Tongue (tissue), 2 donors: ENCODE data around the gene GPNMB. TPM values are rescaled to one million over a fixed set of nuclear protein-coding genes. Genes with fewer than 3 reads are reported as not detected.

ENCODE experiments used
- DNase-seq: peaks from one replicate; pipeline ENCODE4 v3.0.0-alpha.2; 2015
- total RNA-seq: library from RNA; depleted of rRNA; stranded (reverse); fragments of >200 nt; gene quantifications from one replicate; pipeline ENCODE4 v1.2.3, GENCODE V29; 2014

GPNMB gene
- total RNA-seq, 1 donor from 2014 or later: 120 TPM

GRCh38 chr7:23273141-23273599 lies 26.6 kb downstream of the GPNMB start:
- DNase-seq: peak; percentile 90

DNA sequence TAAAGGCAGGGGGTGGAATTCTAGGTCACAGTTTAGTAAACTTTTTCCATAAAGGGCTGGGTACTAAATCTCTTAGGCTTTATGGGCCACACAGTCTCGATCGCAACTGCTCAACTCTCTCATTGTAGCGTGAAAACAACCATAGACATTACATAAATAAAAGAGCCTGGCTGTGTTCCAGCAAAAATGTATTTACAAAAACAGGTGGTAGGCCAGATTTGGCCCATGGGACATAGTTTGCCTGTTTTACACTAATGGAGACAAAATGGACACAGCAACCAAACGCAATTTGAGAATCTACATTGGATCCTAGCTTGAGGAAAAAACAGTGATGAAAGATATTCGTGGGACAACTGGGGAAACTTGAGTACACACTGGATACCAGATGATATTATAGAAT lies 29.3 kb downstream of the GPNMB start:
- peak; percentile 92 for DNase-seq

DNA sequence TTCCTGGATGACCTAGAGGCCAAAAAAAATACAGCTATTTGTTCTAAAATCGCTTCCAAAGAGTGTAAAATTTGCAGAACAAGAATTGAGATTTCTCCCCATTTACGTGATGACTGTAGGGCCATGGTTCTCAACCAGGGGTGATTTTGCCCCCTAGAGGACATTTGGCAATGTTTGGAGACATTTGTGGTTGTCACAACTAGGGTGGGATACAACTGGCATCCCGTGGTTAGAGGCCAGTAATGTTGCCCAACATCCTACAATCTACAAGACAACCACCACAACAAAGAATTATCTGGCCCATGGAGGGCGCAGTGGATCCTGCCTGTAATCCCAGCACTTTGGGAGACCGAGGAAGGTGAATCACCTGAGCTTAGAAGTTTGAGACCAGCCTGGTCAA lies 29.8 kb downstream of the GPNMB start:
- DNase-seq: peak; percentile 56

DNA sequence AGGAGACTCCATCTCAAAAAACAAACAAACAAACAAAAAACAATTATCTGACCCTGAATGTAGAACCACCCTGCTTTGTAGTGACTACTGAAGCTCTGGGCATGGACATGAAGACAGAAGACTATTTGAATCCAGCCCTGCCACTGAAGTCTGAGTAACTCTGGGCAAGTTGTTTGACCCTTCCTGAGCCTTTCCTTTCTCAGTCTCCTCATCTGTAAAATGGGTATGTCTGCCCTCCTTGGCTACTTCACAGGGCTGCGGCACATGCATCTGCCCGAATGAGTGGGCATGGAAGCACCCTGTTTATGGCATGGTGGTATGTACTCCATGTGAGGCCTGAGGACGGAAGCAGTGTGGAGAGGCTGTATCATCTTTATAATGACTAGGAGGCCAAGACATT lies 30.4 kb downstream of the GPNMB start:
- no peak for DNase-seq

- peak; percentile 89 for DNase-seq
These were observed 30.9 kb downstream of the GPNMB start for GRCh38 chr7:23277359-23277989.

GRCh38 chr7:23279819-23280525 lies 33.4 kb downstream of the GPNMB start:
- DNase-seq: no peak

GRCh38 chr7:23283086-23283485 lies 36.5 kb downstream of the GPNMB start:
- no peak for DNase-seq

DNA sequence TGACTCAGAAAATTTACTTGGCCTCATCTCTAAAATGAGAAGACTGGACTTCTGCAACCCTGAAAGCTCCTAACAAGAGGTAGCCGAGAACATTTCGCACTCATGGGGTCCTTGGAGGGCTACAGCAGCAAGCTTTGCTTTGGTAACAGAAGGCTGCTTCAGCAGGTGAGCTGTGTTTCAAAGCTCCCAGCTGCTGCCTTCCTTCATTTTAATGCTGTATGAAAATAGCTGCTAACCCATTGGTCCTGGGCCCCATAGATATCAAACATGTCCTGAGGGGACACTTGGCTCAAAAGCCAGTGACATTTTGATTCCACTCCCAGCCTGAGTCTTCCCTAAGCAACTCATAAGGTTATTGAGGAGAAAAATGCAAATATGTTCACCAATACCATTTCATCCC lies 38.3 kb downstream of the GPNMB start:
- DNase-seq: peak; percentile 78

DNA sequence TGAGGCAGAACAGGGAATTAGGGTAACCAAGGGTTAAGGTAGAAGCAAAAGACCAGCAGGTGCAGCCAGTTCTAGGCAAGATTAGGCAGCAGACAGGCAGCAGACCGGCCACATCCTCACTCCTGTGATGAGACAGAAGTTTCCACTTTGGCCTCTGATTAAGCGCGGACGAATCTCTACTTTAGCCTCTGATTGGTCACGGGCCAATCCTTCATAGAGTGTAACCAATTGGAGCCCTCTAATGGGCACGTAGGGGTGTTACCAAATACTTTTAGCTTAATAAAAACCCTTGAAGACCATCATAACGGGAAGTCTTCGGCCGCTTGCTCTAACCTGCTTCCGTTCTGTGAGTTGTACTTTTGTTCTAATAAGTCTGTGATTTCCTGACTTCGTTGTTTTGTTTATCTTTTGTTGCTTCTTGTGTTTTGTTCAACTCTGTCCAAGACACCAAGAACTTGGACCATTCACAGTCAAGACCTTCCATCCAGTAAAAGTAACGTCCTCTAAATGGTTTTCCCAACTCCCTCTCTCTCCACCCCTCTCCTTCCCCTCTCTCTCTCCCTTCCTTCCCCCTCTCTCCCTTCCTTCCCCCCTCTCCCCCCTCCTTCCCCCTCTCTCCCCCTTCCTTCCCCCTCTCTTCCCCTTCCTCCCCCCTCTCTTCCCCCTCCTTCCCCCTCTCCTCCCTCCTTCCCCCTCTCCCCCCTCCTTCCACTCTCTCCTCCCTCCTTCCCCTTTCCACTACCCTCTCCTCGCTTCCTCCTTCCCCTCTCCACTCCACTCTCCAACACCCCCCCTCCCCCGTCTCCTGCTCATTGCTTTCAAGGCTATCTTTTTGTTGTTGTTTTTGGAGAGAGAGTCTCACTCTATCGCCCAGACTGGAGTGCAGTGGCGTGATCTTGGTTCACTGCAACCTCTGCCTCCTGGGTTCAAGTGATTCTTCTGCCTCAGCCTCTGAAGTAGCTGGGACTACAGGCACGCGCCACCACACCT lies 39.4 kb downstream of the GPNMB start:
- peak; percentile 76 for DNase-seq

DNA sequence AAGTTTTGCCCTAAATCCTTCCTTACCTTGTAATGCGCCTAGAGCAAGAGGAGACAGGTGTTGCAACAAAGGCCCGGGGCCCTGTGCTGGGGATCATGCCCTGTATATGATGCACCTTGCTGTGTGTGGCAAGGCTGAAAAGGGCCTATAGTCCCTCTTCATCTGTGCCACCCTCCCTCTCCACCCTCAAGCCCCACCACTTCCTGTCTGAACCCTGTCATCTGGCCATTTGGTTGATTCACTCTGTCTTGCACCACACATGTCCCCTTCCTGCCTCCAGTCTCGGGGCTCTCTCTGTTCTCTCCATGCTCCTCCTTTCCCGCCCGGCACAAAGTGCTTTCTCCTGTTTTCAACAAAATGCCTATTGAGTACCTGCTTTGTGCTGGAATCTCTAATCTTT lies 41.0 kb downstream of the GPNMB start:
- DNase-seq: no peak

DNA sequence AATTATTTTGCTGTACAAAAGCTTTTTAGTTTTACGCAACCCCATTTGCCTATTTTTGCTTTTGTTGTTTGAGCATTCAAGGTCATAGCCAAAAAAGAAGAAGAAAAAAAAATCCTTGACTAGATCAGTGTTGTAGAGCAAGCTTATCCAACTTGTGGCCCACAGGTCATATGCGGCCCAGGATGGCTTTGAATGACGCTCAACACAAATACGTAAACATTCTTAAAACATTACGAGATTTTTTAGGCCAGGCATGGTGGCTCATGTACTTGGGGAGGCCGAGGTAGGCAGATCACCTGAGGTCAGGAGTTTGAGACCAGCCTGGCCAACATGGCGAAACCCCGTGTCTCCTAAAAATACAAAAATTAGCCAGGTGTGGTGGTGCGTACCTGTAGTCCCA lies 44.4 kb downstream of the GPNMB start:
- no peak for DNase-seq

DNA sequence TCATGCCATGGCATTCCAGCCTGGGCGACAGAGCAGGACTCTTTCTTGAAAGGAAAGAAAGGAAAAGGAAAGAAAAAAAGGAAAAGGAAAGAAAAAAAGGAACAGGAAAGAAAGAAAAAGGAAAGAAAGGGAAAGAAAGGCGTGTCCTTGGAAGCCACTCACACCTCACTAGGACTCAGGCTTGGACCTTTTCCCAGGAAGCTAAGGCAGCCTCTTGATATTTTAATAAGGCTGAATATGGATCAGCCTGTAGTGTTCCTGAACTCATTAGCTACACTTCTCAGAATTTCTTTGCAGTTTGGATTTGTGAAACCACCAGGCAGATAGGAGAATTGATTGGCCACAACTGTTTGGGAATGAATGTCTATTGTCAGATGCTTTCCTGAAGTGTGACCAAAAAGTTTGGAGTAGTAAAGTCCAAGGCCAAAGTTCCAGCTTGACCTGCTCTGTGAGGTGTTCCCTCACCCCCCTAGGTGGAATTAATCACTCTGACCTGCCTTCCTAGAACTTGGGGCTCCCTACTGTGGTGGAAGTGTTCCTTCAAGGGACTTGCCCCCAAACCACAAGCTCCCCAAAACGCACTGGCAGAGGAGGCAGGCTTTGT lies 45.5 kb downstream of the GPNMB start:
- DNase-seq: no peak

- DNase-seq: no peak
These were observed 46.0 kb downstream of the GPNMB start for GRCh38 chr7:23292623-23293022.

- DNase-seq: no peak
These were observed 47.0 kb downstream of the GPNMB start for GRCh38 chr7:23293500-23294073.

DNA sequence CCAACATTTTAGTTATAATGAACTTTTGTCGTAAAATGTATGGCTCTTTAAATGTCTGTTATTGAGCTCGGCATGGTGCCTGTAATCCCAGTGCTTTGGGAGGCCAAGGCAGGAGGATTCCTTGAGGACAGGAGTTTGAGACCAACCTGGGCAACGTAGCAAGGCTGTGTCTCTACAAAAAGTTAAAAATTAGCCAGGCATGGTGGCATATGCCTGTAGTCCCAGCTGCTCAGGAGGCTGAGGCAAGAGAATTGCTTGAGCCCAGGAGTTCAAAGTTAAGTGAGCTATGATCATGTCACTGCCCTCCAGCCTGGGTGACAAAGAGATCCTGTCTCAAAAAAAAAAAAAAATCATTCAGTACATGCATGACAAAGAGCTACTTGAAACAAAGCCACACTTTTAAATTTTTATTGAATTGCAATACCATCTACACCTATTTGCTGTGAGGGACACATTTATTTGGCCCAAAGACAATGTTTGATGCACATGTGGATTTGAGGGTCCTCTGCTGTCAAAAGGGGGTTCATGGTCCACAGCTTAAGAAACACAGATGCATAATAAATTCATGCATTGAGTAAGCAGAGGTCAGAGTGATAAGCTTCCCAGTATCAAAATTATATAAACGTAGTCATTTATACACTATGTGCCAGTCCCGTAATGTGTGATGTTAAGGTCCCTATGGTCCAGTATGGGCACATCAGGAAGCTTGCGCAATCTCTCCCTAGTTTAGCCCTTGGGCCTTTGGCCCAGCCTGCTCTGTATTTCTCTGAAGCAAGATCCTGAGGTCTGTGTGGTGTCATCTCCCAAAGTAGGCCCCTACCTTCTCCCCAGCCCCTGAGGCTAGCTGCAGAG lies 48.2 kb downstream of the GPNMB start:
- DNase-seq: no peak

DNA sequence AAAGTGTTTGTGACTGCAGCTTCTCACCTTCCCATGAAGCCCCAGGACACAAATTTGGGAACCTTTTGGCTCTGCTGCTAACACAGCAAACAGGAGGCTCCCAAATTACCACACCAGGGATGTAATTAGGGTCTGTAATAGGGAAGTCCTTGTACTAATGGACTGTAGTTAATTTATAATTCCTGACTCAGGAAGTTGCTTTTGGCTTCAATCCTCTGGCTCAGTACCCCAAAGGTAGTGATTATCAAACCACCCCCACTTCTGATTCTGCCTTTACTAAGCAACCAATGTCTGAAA lies 48.8 kb downstream of the GPNMB start:
- DNase-seq: no peak

DNA sequence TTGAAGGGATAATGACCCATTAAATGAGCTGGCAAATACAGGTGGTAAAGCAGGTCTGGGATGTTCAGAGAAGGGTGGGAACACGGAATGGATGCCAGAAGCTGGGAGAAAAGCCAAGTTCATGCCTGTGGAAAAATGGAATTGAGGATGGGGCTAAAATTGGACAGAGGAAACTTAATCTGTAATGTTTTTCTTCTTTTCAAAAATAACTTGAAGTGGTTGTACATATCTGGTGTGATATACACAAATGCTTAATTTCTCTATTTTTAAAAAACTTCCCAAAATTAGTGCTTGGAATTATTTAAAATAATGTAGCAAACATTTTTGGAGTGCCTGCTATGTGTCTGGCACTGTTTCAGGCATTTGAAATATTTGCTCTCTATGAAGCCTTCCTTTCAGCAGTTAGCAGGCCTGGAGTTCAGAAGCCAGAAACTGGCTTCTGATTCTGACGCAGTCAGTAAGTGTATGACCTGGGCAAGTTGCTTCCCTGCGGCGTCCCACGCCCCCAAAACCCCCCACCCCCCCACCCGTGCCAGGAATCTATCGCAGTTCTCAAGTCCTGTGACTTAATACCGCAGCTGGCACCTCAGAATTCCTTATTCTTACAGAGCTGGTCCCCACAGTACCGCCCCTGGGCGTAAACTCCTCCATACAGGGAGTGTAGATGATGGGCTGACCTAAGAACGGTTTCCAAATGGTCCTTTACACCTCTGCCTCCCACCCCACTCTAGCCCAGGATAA lies 51.7 kb downstream of the GPNMB start:
- DNase-seq: peak; percentile 75

- DNase-seq: peak; percentile 99
These were observed 52.6 kb downstream of the GPNMB start, which contains the start of gene MALSU1 for GRCh38 chr7:23298885-23299769. MALSU1 (plus strand) TSS chr7:23299339; CDS start chr7:23299353, 14 bp downstream.

GRCh38 chr7:23299770-23300300 lies 53.3 kb downstream of the GPNMB start:
- DNase-seq: no peak
